GM23338 (cell line): ENCODE results near the gene NUBPL. TPM values are rescaled to one million over a fixed set of nuclear protein-coding genes. Genes with fewer than 3 reads are reported as not detected.

Experiments
- ATAC-seq: fragments of 200-7000 bp; cut with Tn5 transposase; 3 replicates; pipeline ENCODE4 v1.9.1; 2020
- DNase-seq: peaks from one replicate; pipeline ENCODE4 v3.0.0-alpha.2; 2015; ENCODE audit warnings: low spot score
- H2AFZ ChIP-seq: fragments of 200-600 bp; sonication (generic); 2 replicates; pipeline ENCODE4 v1.8.0; 2016; ENCODE audit warnings: antibody characterized with exemption, mild to moderate bottlenecking, moderate library complexity
- H3F3A ChIP-seq: fragments of 200-600 bp; sonication (generic); replicated peaks from 2 replicates; pipeline ENCODE4 v1.8.0; 2017; ENCODE audit warnings: antibody characterized with exemption, mixed run types, low read depth
- H3K27ac ChIP-seq: fragments of 200-600 bp; sonication (generic); 2 replicates; pipeline ENCODE4 v1.6.1; 2016; ENCODE audit warnings: low read depth
- H3K27me3 ChIP-seq: fragments of 200-600 bp; sonication (generic); 2 replicates; pipeline ENCODE4 v1.8.0; 2016; ENCODE audit warnings: mild to moderate bottlenecking, mixed run types, moderate library complexity; ENCODE audit not compliant: insufficient read depth
- H3K36me3 ChIP-seq: fragments of 200-600 bp; sonication (generic); 2 replicates; pipeline ENCODE4 v1.8.0; 2016; ENCODE audit warnings: mild to moderate bottlenecking; ENCODE audit not compliant: insufficient read depth
- H3K4me1 ChIP-seq: fragments of 200-600 bp; sonication (generic); 2 replicates; pipeline ENCODE4 v1.8.0; 2016; ENCODE audit warnings: mild to moderate bottlenecking, moderate library complexity; ENCODE audit not compliant: insufficient read depth
- H3K4me2 ChIP-seq: fragments of 200-600 bp; sonication (generic); 2 replicates; pipeline ENCODE4 v1.7.1; 2017; ENCODE audit warnings: mixed run types
- H3K4me3 ChIP-seq: fragments of 200-600 bp; sonication (generic); 2 replicates; pipeline ENCODE4 v1.6.1; 2016; ENCODE audit warnings: mixed run types
- H3K79me2 ChIP-seq: fragments of 200-600 bp; sonication (generic); replicated peaks from 2 replicates; pipeline ENCODE4 v1.8.0; 2017; ENCODE audit warnings: mild to moderate bottlenecking; ENCODE audit not compliant: insufficient read depth
- H3K9me2 ChIP-seq: fragments of 200-600 bp; sonication (generic); 2 replicates; pipeline ENCODE4 v1.8.0; 2017; ENCODE audit not compliant: insufficient read depth
- H4K20me1 ChIP-seq: fragments of 200-600 bp; sonication (generic); replicated peaks from 2 replicates; pipeline ENCODE4 v1.8.0; 2017; ENCODE audit warnings: mild to moderate bottlenecking; ENCODE audit not compliant: insufficient read depth
- H3K27ac Mint-ChIP-seq: 2 replicates; pipeline ENCODE4 v1.8.0; 2020; ENCODE audit warnings: inconsistent platforms, mild to moderate bottlenecking, moderate library complexity, mixed read lengths
- H3K27me3 Mint-ChIP-seq: 3 replicates; pipeline ENCODE4 v1.8.0; 2022; ENCODE audit warnings: low read depth, mild to moderate bottlenecking, moderate library complexity, mixed read lengths, inconsistent platforms; ENCODE audit not compliant: insufficient read depth, poor library complexity
- H3K36me3 Mint-ChIP-seq: 3 replicates; pipeline ENCODE4 v1.8.0; 2021; ENCODE audit warnings: low read depth, mild to moderate bottlenecking, inconsistent platforms, moderate library complexity, mixed read lengths
- H3K4me1 Mint-ChIP-seq: 3 replicates; pipeline ENCODE4 v1.8.0; 2020; ENCODE audit warnings: mild to moderate bottlenecking, inconsistent platforms, mixed read lengths
- H3K4me3 Mint-ChIP-seq: 3 replicates; pipeline ENCODE4 v1.8.0; 2021; ENCODE audit warnings: moderate library complexity, mild to moderate bottlenecking, inconsistent platforms, mixed read lengths
- H3K9me3 Mint-ChIP-seq: 3 replicates; pipeline ENCODE4 v1.8.0; 2020; ENCODE audit warnings: moderate library complexity, mild to moderate bottlenecking, inconsistent platforms, mixed read lengths
- CREB1 ChIP-seq: fragments of 250-450 bp; sonication (Bioruptor Pico); IDR thresholded peaks from 2 replicates; pipeline ENCODE4 v1.5.0; 2020; ENCODE audit warnings: low read depth, mild to moderate bottlenecking, moderate library complexity
- EZH2 ChIP-seq: fragments of 200-600 bp; sonication (generic); IDR thresholded peaks from one replicate; pipeline ENCODE4 v1.8.0; 2017; ENCODE audit warnings: antibody characterized with exemption, mild to moderate bottlenecking, low read depth; ENCODE audit not compliant: unreplicated experiment
- EZH2phosphoT487 ChIP-seq: fragments of 200-600 bp; sonication (generic); IDR thresholded peaks from one replicate; pipeline ENCODE4 v1.8.1; 2018; ENCODE audit warnings: antibody characterized with exemption; ENCODE audit not compliant: unreplicated experiment
- JUNB ChIP-seq: IDR thresholded peaks from one replicate; pipeline ENCODE4 v1.6.1; 2016; ENCODE audit warnings: antibody characterized with exemption; ENCODE audit not compliant: unreplicated experiment
- NANOG ChIP-seq: IDR thresholded peaks from 2 replicates; pipeline ENCODE4 v1.6.1; 2016; ENCODE audit warnings: antibody characterized with exemption, borderline replicate concordance
- POLR2AphosphoS5 ChIP-seq: IDR thresholded peaks from 2 replicates; pipeline ENCODE4 v1.6.1; 2016; ENCODE audit warnings: antibody characterized with exemption, low read depth
- STAT1 ChIP-seq: IDR thresholded peaks from one replicate; pipeline ENCODE4 v1.6.1; 2016; ENCODE audit warnings: antibody characterized with exemption; ENCODE audit not compliant: unreplicated experiment
- ZNF114 ChIP-seq: fragments of 250-450 bp; sonication (Bioruptor Pico); IDR thresholded peaks from 2 replicates; pipeline ENCODE4 v1.5.0; 2020; ENCODE audit warnings: mild to moderate bottlenecking, moderate library complexity
- ZNF331 ChIP-seq: fragments of 250-450 bp; sonication (Bioruptor Pico); IDR thresholded peaks from 2 replicates; pipeline ENCODE4 v1.5.0; 2020; ENCODE audit warnings: low read depth, mild to moderate bottlenecking, moderate library complexity
- polyA plus RNA-seq: library from polyadenylated mRNA; unstranded; fragments of >200 nt; fragmentation: Nextera tagmentation; extraction: Ambion mirVana; gene quantifications from 2 replicates; pipeline ENCODE4 v1.2.1, GENCODE V29; 2016
- total RNA-seq: library from RNA; depleted of rRNA; stranded (reverse); fragments of >200 nt; shearing (Covaris generic); gene quantifications from 2 replicates; pipeline ENCODE4 v1.2.3, GENCODE V29; 2014
- TF ChIP-seq, protein P1 (sequence below), 2 experiments: fragments of 200-600 bp in 1 of 2; sonication (generic) in 1 of 2; conservative IDR thresholded peaks; 2 replicates each; pipeline versions ENCODE4 v1.5.1 to v1.6.1; 2016 to 2017; ENCODE audit warnings: antibody characterized with exemption in 2 of 2, low read depth in 2 of 2, mild to moderate bottlenecking in 2 of 2, moderate library complexity in 1 of 2
- TF ChIP-seq, protein P2 (sequence below): IDR thresholded peaks from one replicate; pipeline ENCODE4 v1.6.1; 2018; ENCODE audit warnings: antibody characterized with exemption; ENCODE audit not compliant: unreplicated experiment
- TF ChIP-seq, protein P3 (sequence below): IDR thresholded peaks from 2 replicates; pipeline ENCODE4 v1.6.1; 2016; ENCODE audit warnings: antibody characterized with exemption

Gene NUBPL
- total and polyA plus RNA-seq, 2 experiments from 2014 or later: 6.1 to 20.7 TPM

DNA sequence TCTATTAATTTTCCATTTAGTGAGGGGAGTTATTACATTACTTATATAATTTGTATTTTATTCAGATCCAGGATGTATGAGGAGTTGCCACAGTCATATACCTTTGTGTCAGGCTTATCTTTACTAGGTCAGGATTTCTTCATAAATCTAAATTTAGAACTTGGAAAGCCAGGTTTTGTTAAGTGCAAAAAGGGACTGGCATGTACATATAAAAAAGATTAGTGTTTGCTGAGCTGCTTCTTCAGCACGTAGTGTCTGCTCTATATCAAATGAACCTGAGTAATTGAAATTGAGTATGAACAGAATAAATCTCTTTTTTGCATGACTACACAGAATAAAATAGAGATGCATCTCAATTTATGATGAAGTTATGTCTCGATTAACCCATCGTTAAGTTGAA lies 157.4 kb downstream of the NUBPL start (continued):
- TF ChIP-seq, protein P1, sequence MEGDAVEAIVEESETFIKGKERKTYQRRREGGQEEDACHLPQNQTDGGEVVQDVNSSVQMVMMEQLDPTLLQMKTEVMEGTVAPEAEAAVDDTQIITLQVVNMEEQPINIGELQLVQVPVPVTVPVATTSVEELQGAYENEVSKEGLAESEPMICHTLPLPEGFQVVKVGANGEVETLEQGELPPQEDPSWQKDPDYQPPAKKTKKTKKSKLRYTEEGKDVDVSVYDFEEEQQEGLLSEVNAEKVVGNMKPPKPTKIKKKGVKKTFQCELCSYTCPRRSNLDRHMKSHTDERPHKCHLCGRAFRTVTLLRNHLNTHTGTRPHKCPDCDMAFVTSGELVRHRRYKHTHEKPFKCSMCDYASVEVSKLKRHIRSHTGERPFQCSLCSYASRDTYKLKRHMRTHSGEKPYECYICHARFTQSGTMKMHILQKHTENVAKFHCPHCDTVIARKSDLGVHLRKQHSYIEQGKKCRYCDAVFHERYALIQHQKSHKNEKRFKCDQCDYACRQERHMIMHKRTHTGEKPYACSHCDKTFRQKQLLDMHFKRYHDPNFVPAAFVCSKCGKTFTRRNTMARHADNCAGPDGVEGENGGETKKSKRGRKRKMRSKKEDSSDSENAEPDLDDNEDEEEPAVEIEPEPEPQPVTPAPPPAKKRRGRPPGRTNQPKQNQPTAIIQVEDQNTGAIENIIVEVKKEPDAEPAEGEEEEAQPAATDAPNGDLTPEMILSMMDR (conservative IDR thresholded peaks at IDR 0.05; ENCODE audit: low read depth in 2 of 2): no peak
- TF ChIP-seq STAT1: no peak

DNA sequence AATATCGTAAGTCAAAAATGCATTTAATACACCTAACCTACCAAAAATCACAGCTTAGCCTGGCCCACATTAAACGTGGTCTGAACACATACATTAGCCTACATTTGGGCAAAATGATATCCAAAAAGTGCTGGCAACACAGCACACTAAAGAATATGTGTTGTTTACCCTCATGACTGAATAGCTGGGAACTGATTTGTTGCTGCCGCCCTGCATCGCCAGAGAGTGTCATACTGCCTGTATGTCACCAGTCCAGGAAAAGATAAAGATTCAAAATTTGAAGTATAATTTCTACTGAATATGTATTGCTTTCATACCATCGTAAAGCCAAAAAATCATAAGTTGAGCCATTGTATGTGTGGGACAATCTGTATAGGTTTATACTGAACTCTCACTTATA lies 157.8 kb downstream of the NUBPL start:
- Mint-ChIP-seq H3K4me1 (peaks cover 4% of the 10 kb centered on the region), H3K4me3 (no peak overlapping the region), H3K9me3 (no peaks in the 10 kb centered on the region; the same call in 2 of the 3 replicates), H3K27ac (no peak overlapping the region), H3K27me3 (no peaks in the 10 kb centered on the region), H3K36me3 (peaks cover 5% of the 10 kb centered on the region; the same call in 1 of the 3 replicates)
- no peak overlapping the region for H2AFZ ChIP-seq
- H3K27ac ChIP-seq: no peak overlapping the region
- no peaks in the 10 kb centered on the region for H3F3A ChIP-seq
- H3K27me3 ChIP-seq: no peaks in the 10 kb centered on the region
- H3K4me2 ChIP-seq: no peak overlapping the region
- DNase-seq (no peak), ATAC-seq (no peak)
- no peaks in the 10 kb centered on the region for H3K36me3 ChIP-seq
- H3K4me3 ChIP-seq: no peak overlapping the region
- no peaks in the 10 kb centered on the region for H4K20me1 ChIP-seq
- peaks cover 5% of the 10 kb centered on the region; the same call in 1 of the 2 replicates for H3K9me2 ChIP-seq
- no peaks in the 10 kb centered on the region for H3K79me2 ChIP-seq
- H3K4me1 ChIP-seq: peaks cover 1% of the 10 kb centered on the region; the same call in 1 of the 2 replicates
- TF ChIP-seq EZH2 (no peak), STAT1 (no peak), ZNF114 (CRISPR knock-in tag) (no peak), CREB1 (no peak), NANOG (no peak), EZH2phosphoT487 (no peak), JUNB (no peak), POLR2AphosphoS5 (no peak), ZNF331 (no peak)
- TF ChIP-seq, protein P2, sequence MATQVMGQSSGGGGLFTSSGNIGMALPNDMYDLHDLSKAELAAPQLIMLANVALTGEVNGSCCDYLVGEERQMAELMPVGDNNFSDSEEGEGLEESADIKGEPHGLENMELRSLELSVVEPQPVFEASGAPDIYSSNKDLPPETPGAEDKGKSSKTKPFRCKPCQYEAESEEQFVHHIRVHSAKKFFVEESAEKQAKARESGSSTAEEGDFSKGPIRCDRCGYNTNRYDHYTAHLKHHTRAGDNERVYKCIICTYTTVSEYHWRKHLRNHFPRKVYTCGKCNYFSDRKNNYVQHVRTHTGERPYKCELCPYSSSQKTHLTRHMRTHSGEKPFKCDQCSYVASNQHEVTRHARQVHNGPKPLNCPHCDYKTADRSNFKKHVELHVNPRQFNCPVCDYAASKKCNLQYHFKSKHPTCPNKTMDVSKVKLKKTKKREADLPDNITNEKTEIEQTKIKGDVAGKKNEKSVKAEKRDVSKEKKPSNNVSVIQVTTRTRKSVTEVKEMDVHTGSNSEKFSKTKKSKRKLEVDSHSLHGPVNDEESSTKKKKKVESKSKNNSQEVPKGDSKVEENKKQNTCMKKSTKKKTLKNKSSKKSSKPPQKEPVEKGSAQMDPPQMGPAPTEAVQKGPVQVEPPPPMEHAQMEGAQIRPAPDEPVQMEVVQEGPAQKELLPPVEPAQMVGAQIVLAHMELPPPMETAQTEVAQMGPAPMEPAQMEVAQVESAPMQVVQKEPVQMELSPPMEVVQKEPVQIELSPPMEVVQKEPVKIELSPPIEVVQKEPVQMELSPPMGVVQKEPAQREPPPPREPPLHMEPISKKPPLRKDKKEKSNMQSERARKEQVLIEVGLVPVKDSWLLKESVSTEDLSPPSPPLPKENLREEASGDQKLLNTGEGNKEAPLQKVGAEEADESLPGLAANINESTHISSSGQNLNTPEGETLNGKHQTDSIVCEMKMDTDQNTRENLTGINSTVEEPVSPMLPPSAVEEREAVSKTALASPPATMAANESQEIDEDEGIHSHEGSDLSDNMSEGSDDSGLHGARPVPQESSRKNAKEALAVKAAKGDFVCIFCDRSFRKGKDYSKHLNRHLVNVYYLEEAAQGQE: no peak
- TF ChIP-seq, protein P3, sequence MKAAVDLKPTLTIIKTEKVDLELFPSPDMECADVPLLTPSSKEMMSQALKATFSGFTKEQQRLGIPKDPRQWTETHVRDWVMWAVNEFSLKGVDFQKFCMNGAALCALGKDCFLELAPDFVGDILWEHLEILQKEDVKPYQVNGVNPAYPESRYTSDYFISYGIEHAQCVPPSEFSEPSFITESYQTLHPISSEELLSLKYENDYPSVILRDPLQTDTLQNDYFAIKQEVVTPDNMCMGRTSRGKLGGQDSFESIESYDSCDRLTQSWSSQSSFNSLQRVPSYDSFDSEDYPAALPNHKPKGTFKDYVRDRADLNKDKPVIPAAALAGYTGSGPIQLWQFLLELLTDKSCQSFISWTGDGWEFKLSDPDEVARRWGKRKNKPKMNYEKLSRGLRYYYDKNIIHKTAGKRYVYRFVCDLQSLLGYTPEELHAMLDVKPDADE: no peak
- TF ChIP-seq, protein P1 (conservative IDR thresholded peaks at IDR 0.05; ENCODE audit: low read depth in 2 of 2): no peak
